ENCODE measurements around the gene CARS1. TPM values are rescaled to one million over a fixed set of nuclear protein-coding genes. Genes with fewer than 3 reads are reported as not detected.

CARS1 gene
- 53.3 and 65.2 TPM in 2 replicates for polyA plus RNA-seq

GRCh38 chr11:3057069-3057963 lies at the start of gene CARS1:
Gene CARS1, minus strand, starts transcription at chr11:3057423. Its CDS starts 56 bp downstream, at chr11:3057367.

GRCh38 chr11:2992234-2992996 lies 64.8 kb downstream of the CARS1 start, which contains the start of gene NAP1L4:
Gene NAP1L4, minus strand, starts transcription at chr11:2992329. Its CDS starts 13,109 bp downstream, at chr11:2979220.

Other genes starting within 250 kb of the CARS1 start
- 6.2 and 6.5 TPM in 2 replicates for gene CDKN1C, start 171.6 kb downstream of the CARS1 start, polyA plus RNA-seq
- gene PHLDA2, start 128.0 kb downstream of the CARS1 start, polyA plus RNA-seq: 1.4 TPM in 1 of 2 replicates, not detected in the other
- gene NAP1L4, start 65.1 kb downstream of the CARS1 start, polyA plus RNA-seq: 180 and 254 TPM in 2 replicates
- gene OSBPL5, start 107.9 kb upstream of the CARS1 start, polyA plus RNA-seq: 0.17 and 0.98 TPM in 2 replicates
- not detected in 2 replicates for gene MRGPRG, start 161.4 kb upstream of the CARS1 start, polyA plus RNA-seq
- gene MRGPRE, start 175.0 kb upstream of the CARS1 start, polyA plus RNA-seq: not detected in 2 replicates

All from Purkinje cell (primary cell).